Natural killer cell treated with Interleukin-12 subunit alpha and Interleukin-12 subunit beta and Interleukin-15 and Interleukin-18, amount 100 ng/mL, for 72 hours (primary cell): ENCODE data around the gene TNPO3. TPM values are rescaled to one million over a fixed set of nuclear protein-coding genes. Genes with fewer than 3 reads are reported as not detected.
"Not testable (repeated sequence)": the region's sequence is repeated elsewhere in the genome, so short reads cannot be mapped to it uniquely, and the experiment has no call there.

Source experiments
- ATAC-seq, 2 donors: fragments of 150-1000 bp; cut with Tn5 transposase in 1 of 2; sonication (Bioruptor Pico), chemical (Tn5 transposase) in 1 of 2; 2 replicates each; pipeline ENCODE4 v1.10.0; 2021
- DNase-seq: peaks from one replicate; pipeline ENCODE4 v3.0.0; 2022; ENCODE audit warnings: low spot score
- H3K27ac Mint-ChIP-seq, 2 donors: 1 replicate in 1 of 2; 2 replicates in 1 of 2; pipeline ENCODE4 v1.8.0; 2022; ENCODE audit warnings: mixed read lengths in 2 of 2, mild to moderate bottlenecking in 1 of 2, moderate library complexity in 1 of 2
- H3K27me3 Mint-ChIP-seq, 2 donors: 1 replicate in 1 of 2; 2 replicates in 1 of 2; pipeline ENCODE4 v1.8.0; 2022; ENCODE audit warnings: mixed read lengths in 2 of 2
- H3K36me3 Mint-ChIP-seq: one replicate; pipeline ENCODE4 v1.8.0; 2022; ENCODE audit warnings: mixed read lengths
- H3K4me1 Mint-ChIP-seq, 2 donors: 1 replicate in 1 of 2; 2 replicates in 1 of 2; pipeline ENCODE4 v1.8.0; 2022; ENCODE audit warnings: low read depth in 2 of 2, mixed read lengths in 2 of 2, mild to moderate bottlenecking in 1 of 2
- H3K4me3 Mint-ChIP-seq: one replicate; pipeline ENCODE4 v1.8.0; 2022; ENCODE audit warnings: mixed read lengths
- H3K9me3 Mint-ChIP-seq: 2 replicates; pipeline ENCODE4 v1.8.0; 2022; ENCODE audit warnings: mixed read lengths
- total RNA-seq, 2 donors: library from RNA; stranded (reverse); gene quantifications; one replicate each; pipeline ENCODE4 v1.2.3, GENCODE V29; 2022

TNPO3 gene
- total RNA-seq, 2 donors from 2014 or later = 70.8 to 71.2 TPM

GRCh38 chr7:128954150-128954549 lies 100.8 kb downstream of the TNPO3 start:
- no peak overlapping the region for H3K4me3 Mint-ChIP-seq
- H3K9me3 Mint-ChIP-seq = no peaks in the 10 kb centered on the region
- H3K27me3 Mint-ChIP-seq = no peaks in the 10 kb centered on the region
- DNase-seq (no peak), ATAC-seq (no peak)
- peaks cover 0 to 8% of the 10 kb centered on the region in 2 donors for H3K4me1 Mint-ChIP-seq
- peaks cover 6% of the 10 kb centered on the region for H3K36me3 Mint-ChIP-seq
- H3K27ac Mint-ChIP-seq = no peak overlapping the region

DNA sequence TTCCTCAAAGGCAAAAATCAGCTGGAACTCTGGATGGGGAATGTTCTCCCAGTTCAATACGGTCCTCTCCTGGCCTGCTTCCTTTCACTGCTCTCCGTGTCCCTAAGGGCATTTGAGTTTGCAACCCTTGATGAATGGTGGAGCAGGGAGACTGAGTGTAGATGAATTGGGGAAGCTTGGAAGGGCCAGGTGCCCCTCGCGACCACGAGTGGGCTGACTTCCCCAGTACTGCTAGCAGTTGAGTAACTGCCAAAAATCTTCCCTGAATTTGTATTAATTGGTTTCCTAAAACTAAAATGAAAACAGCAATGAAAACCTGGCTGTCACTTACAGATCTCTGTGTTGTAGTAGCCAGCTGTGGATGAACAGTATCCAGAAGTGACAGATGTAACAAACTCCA lies 103.6 kb downstream of the TNPO3 start:
- DNase-seq = no peak
- peaks cover 6% of the 10 kb centered on the region for H3K36me3 Mint-ChIP-seq
- no peaks in the 10 kb centered on the region for H3K27me3 Mint-ChIP-seq
- no peaks in the 10 kb centered on the region for H3K9me3 Mint-ChIP-seq
- ATAC-seq = no peak
- H3K4me1 Mint-ChIP-seq = peaks cover 6 to 8% of the 10 kb centered on the region in 2 donors
- H3K4me3 Mint-ChIP-seq = no peak overlapping the region
- H3K27ac Mint-ChIP-seq = peak overlapping the region in 1 of 2 donors; percentile 50

GRCh38 chr7:128948976-128949760 lies 105.7 kb downstream of the TNPO3 start:
- no peaks in the 10 kb centered on the region for H3K9me3 Mint-ChIP-seq
- peaks cover 6 to 8% of the 10 kb centered on the region in 2 donors for H3K4me1 Mint-ChIP-seq
- ATAC-seq (peak in 1 of 2 donors; percentile 50), DNase-seq (no peak)
- H3K27ac Mint-ChIP-seq = no peak overlapping the region
- H3K36me3 Mint-ChIP-seq = peaks cover 6% of the 10 kb centered on the region
- H3K4me3 Mint-ChIP-seq = no peak overlapping the region
- no peaks in the 10 kb centered on the region for H3K27me3 Mint-ChIP-seq

GRCh38 chr7:128948312-128948973 lies 106.5 kb downstream of the TNPO3 start:
- ATAC-seq (peak in 1 of 2 donors; percentile 37), DNase-seq (no peak)
- Mint-ChIP-seq H3K27me3 (no peaks in the 10 kb centered on the region), H3K4me3 (no peak overlapping the region), H3K36me3 (peaks cover 5% of the 10 kb centered on the region), H3K27ac (peak overlapping the region in 1 of 2 donors; percentile 65), H3K4me1 (peaks cover 6 to 8% of the 10 kb centered on the region in 2 donors), H3K9me3 (no peaks in the 10 kb centered on the region)

GRCh38 chr7:128947854-128948253 lies 107.1 kb downstream of the TNPO3 start:
- DNase-seq (no peak), ATAC-seq (no peak)
- Mint-ChIP-seq H3K27ac (peak overlapping the region in 1 of 2 donors; percentile 65), H3K4me1 (peaks cover 6 to 8% of the 10 kb centered on the region in 2 donors), H3K4me3 (no peak overlapping the region), H3K9me3 (no peaks in the 10 kb centered on the region), H3K36me3 (no peaks in the 10 kb centered on the region), H3K27me3 (no peaks in the 10 kb centered on the region)

- ATAC-seq (peak in 1 of 2 donors; percentile 3), DNase-seq (no peak)
- H3K27me3 Mint-ChIP-seq = no peaks in the 10 kb centered on the region
- no peaks in the 10 kb centered on the region for H3K9me3 Mint-ChIP-seq
- H3K27ac Mint-ChIP-seq = no peak overlapping the region
- no peaks in the 10 kb centered on the region for H3K36me3 Mint-ChIP-seq
- H3K4me3 Mint-ChIP-seq = no peak overlapping the region
- H3K4me1 Mint-ChIP-seq = peaks cover 6 to 8% of the 10 kb centered on the region in 2 donors
Measured at GRCh38 chr7:128946936-128947830, 107.7 kb downstream of the TNPO3 start.

DNA sequence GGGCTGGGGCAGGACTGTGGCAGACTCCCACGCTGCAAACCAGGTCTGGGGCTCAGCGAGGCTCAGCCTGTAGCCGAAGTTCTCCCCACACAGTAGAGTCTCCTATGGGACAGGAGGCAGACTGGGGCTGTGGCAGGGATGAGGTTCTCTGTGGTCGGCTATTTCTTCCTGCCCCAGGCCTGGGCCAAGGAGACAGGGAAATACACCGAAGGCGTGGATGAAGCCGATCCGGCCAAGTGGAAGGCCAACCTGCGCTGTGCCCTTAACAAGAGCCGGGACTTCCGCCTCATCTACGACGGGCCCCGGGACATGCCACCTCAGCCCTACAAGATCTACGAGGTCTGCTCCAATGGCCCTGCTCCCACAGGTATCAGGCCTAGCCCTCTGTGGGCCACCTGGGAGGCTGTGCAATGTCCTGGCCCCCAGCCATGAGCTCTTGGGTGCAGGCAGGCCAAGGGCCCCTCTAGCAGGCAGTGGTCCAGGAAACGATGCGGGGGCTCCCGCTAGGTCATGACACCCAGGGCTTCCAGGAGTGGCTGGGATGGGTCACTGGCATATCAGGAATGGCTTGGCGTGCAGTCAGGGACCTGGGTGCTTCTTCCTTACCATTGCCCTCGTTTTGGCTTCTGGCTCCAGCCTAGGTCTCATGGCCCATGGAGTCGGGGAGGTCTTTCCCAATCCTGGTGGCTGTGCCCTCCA lies 109.1 kb downstream of the TNPO3 start:
- no peaks in the 10 kb centered on the region for H3K36me3 Mint-ChIP-seq
- no peaks in the 10 kb centered on the region for H3K9me3 Mint-ChIP-seq
- H3K27me3 Mint-ChIP-seq = no peaks in the 10 kb centered on the region
- no peak overlapping the region for H3K27ac Mint-ChIP-seq
- H3K4me1 Mint-ChIP-seq = peaks cover 7 to 14% of the 10 kb centered on the region in 2 donors
- DNase-seq (no peak), ATAC-seq (no peak)
- no peak overlapping the region for H3K4me3 Mint-ChIP-seq

- Mint-ChIP-seq H3K4me3 (no peak overlapping the region), H3K9me3 (no peaks in the 10 kb centered on the region), H3K36me3 (no peaks in the 10 kb centered on the region), H3K27ac (no peak overlapping the region), H3K27me3 (no peaks in the 10 kb centered on the region), H3K4me1 (peaks cover 18 to 25% of the 10 kb centered on the region in 2 donors)
- DNase-seq (no peak), ATAC-seq (no peak)
Measured at GRCh38 chr7:128944487-128945236, 110.2 kb downstream of the TNPO3 start.

DNA sequence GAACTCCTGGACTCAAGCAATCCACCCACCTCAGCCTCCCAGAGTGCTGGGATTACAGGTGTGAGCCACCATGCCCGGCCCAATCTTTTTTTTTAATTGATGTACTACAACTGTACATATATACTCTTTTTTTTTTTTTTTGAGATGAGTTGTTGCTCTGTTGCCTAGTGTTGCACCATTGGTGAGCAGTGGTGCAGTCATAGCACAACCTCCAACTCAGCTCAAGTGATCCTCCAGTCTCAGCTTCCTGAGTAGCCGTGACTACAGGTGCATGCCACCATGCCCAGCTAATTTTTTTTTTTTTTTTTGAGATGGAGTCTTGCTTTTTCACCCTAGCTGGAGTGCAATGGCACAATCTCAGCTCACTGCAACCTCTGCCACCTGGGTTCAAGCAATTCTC lies 111.7 kb downstream of the TNPO3 start:
- not testable (repeated sequence) for H3K4me3 Mint-ChIP-seq, DNase-seq, H3K36me3 Mint-ChIP-seq, H3K27me3 Mint-ChIP-seq, H3K27ac Mint-ChIP-seq, H3K9me3 Mint-ChIP-seq, ATAC-seq
- peaks cover 24 to 28% of the 10 kb centered on the region in 2 donors for H3K4me1 Mint-ChIP-seq

DNA sequence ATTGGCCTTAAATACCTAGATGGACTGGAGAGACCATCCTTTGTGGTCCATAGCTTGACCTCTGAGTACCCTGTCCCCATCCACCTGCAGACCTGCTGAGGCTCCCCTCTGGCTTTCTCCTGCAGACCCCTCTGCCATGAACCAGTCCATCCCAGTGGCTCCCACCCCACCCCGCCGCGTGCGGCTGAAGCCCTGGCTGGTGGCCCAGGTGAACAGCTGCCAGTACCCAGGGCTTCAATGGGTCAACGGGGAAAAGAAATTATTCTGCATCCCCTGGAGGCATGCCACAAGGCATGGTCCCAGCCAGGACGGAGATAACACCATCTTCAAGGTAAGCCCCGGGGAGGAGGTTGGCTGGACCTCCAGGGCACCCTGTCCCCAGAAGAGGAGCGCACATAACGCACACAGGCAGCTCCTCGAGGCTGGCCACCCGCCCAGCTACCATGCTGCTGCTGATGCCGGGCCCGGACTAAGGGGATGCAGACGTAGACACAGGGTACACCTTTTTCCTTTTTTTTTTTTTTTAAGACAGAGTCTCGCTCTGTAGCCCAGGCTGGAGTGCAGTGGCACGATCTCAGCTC lies 112.9 kb downstream of the TNPO3 start:
- H3K27ac Mint-ChIP-seq = no peak overlapping the region
- no peak overlapping the region for H3K4me3 Mint-ChIP-seq
- H3K36me3 Mint-ChIP-seq = no peaks in the 10 kb centered on the region
- peaks cover 26 to 29% of the 10 kb centered on the region in 2 donors for H3K4me1 Mint-ChIP-seq
- peaks cover 1 to 4% of the 10 kb centered on the region in 2 donors for H3K27me3 Mint-ChIP-seq
- no peak for DNase-seq
- no peak for ATAC-seq
- no peaks in the 10 kb centered on the region for H3K9me3 Mint-ChIP-seq

DNA sequence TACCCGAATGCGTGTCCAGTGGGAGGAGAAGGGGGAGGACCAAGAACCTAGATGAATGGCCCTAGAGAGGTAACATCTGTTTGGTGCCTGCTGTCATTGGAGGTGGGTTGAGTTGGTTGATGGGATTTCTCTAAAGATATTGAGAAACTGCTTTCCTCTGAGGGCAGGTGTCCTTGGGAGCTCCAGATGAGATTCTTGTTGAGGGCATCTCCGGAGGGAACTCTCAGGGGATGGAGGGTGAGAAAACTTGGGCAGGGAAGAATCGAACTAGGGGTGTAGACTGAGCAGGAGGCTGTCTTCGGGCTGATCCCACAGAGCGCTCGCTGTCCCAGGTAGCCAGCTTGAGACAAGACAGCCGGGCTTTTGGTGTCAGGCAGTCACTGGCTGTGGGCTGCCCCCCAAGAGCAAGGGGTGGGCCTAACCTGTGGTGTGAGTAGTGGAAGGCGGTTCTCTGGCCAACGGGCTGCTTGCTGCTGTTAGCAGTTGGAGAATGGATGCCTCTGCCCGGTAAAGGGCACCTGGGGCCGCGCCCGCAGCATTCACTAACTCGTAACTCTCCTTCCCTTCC lies 113.5 kb downstream of the TNPO3 start:
- Mint-ChIP-seq H3K27me3 (peaks cover 4 to 8% of the 10 kb centered on the region in 2 donors), H3K4me3 (peak overlapping the region; percentile 90), H3K27ac (peak overlapping the region; percentile 75 to 76), H3K9me3 (no peaks in the 10 kb centered on the region), H3K4me1 (peaks cover 30 to 32% of the 10 kb centered on the region in 2 donors), H3K36me3 (no peaks in the 10 kb centered on the region)
- no peak for ATAC-seq
- no peak for DNase-seq
